ENCODE measurements around the gene STOX1.
A peak's percentile ranks its signal among the peaks of the same experiment; 100 is the strongest.

Gene STOX1

GRCh38 chr10:68869623-68870022 is 42.3 kb downstream of the STOX1 start:
- no peak for TF ChIP-seq CTCF (conservative IDR thresholded peaks at IDR 0.05)
- no peak overlapping the region for H3K27ac ChIP-seq

GRCh38 chr10:68870061-68870460 is 42.7 kb downstream of the STOX1 start:
- no peak for TF ChIP-seq CTCF (conservative IDR thresholded peaks at IDR 0.05)

GRCh38 chr10:68870545-68871104 is 43.3 kb downstream of the STOX1 start:
- TF ChIP-seq CTCF (conservative IDR thresholded peaks at IDR 0.05): no peak
- H3K27ac ChIP-seq: peak overlapping the region; percentile 60

More at GRCh38 chr10:68870061-68870460, 42.7 kb downstream of the STOX1 start:
- H3K27ac ChIP-seq: no peak overlapping the region

GRCh38 chr10:68871105-68871711 is 43.9 kb downstream of the STOX1 start:
- no peak for TF ChIP-seq CTCF (conservative IDR thresholded peaks at IDR 0.05)
- peak overlapping the region; percentile 60 for H3K27ac ChIP-seq

GRCh38 chr10:68871731-68872342 is 44.5 kb downstream of the STOX1 start:
- no peak for TF ChIP-seq CTCF (conservative IDR thresholded peaks at IDR 0.05)
- peak overlapping the region; percentile 60 for H3K27ac ChIP-seq

GRCh38 chr10:68876246-68877138 is 49.2 kb downstream of the STOX1 start:
- no peak overlapping the region for H3K27ac ChIP-seq
- TF ChIP-seq CTCF (conservative IDR thresholded peaks at IDR 0.05): no peak

Data from VCaP (cell line).